ENCODE measurements around the gene PCDHB2. TPM values are rescaled to one million over a fixed set of nuclear protein-coding genes. Genes with fewer than 3 reads are reported as not detected.
"Not testable (repeated sequence)": the region's sequence is repeated elsewhere in the genome, so short reads cannot be mapped to it uniquely, and the experiment has no call there.

PCDHB2 gene
- total RNA-seq, 5 donors from 2014 or later (not counting 1 experiment from before 2014, with no cell fraction given): 0.09 to 1.4 TPM; not detected in 3

GRCh38 chr5:141102070-141102469, 7.7 kb downstream of the PCDHB2 start:
- DNase-seq; H3K4me3 ChIP-seq (ENCODE audit: control insufficient read depth in 1 of 2, extremely low read depth in 1 of 2, low read length in 1 of 2); H3K27ac ChIP-seq (ENCODE audit: low read length); H3K36me3 Mint-ChIP-seq; H3K4me1 Mint-ChIP-seq; H3K36me3 ChIP-seq (ENCODE audit: control insufficient read depth in 2 of 2, extremely low read depth in 1 of 2, insufficient read depth in 1 of 2, low read length in 1 of 2); H3K9me3 ChIP-seq; H3K4me1 ChIP-seq (ENCODE audit: control insufficient read depth in 1 of 2, extremely low read depth in 1 of 2, insufficient read depth in 2 of 2, low read length in 2 of 2); H3K27ac Mint-ChIP-seq; H3K4me3 Mint-ChIP-seq; CTCF ChIA-PET; POLR2A ChIA-PET; ATAC-seq (replicated peaks in 1 of 4): not testable (repeated sequence)
- Mint-ChIP-seq H3K9me3 (peaks cover 4 to 19% (median 13%) of the 10 kb centered on the region in 3 donors), H3K27me3 (peaks cover 31 to 40% of the 10 kb centered on the region in 2 donors)
- WGBS (ENCODE audit: insufficient coverage): 46% methylated on average over 5 of the region's 39 CpGs
- peaks cover 0 to 20% of the 10 kb centered on the region in 2 experiments for H3K27me3 ChIP-seq (replicated peaks in 1 of 2; ENCODE audit: control insufficient read depth in 2 of 2, extremely low read depth in 1 of 2, insufficient read depth in 2 of 2, low read length in 1 of 2)

- H3K4me3 Mint-ChIP-seq; H3K4me1 ChIP-seq (ENCODE audit: control insufficient read depth in 1 of 2, extremely low read depth in 1 of 2, insufficient read depth in 2 of 2, low read length in 2 of 2); H3K4me1 Mint-ChIP-seq; POLR2A ChIA-PET; H3K27ac ChIP-seq (ENCODE audit: low read length); H3K4me3 ChIP-seq (ENCODE audit: control insufficient read depth in 1 of 2, extremely low read depth in 1 of 2, low read length in 1 of 2); DNase-seq; H3K27ac Mint-ChIP-seq; H3K36me3 ChIP-seq (ENCODE audit: control insufficient read depth in 2 of 2, extremely low read depth in 1 of 2, insufficient read depth in 1 of 2, low read length in 1 of 2); ATAC-seq (replicated peaks in 1 of 4); H3K36me3 Mint-ChIP-seq; CTCF ChIA-PET; H3K9me3 ChIP-seq: not testable (repeated sequence)
- peaks cover 0 to 20% of the 10 kb centered on the region in 2 experiments for H3K27me3 ChIP-seq (replicated peaks in 1 of 2; ENCODE audit: control insufficient read depth in 2 of 2, extremely low read depth in 1 of 2, insufficient read depth in 2 of 2, low read length in 1 of 2)
- WGBS (ENCODE audit: insufficient coverage): 45% methylated on average over 10 of the region's 38 CpGs
- Mint-ChIP-seq H3K9me3 (peaks cover 4 to 17% (median 13%) of the 10 kb centered on the region in 3 donors), H3K27me3 (peaks cover 35 to 40% of the 10 kb centered on the region in 2 donors)
Measured at GRCh38 chr5:141102471-141102870, 8.1 kb downstream of the PCDHB2 start.

GRCh38 chr5:141105350-141105749, 10.9 kb downstream of the PCDHB2 start:
- H3K9me3 ChIP-seq: no peaks in the 10 kb centered on the region
- no peaks in the 10 kb centered on the region for H3K36me3 ChIP-seq (ENCODE audit: control insufficient read depth in 2 of 2, extremely low read depth in 1 of 2, insufficient read depth in 1 of 2, low read length in 1 of 2)
- DNase-seq (no peak), ATAC-seq (replicated peaks in 1 of 4) (no peak)
- no peaks in the 10 kb centered on the region for H3K4me1 ChIP-seq (ENCODE audit: control insufficient read depth in 1 of 2, extremely low read depth in 1 of 2, insufficient read depth in 2 of 2, low read length in 2 of 2)
- Mint-ChIP-seq H3K36me3 (peaks cover 1% of the 10 kb centered on the region), H3K27ac (no peak overlapping the region), H3K4me3 (no peak overlapping the region), H3K4me1 (peaks cover 0 to 3% (median 0%) of the 10 kb centered on the region in 3 donors), H3K9me3 (peaks cover 4 to 17% (median 14%) of the 10 kb centered on the region in 3 donors), H3K27me3 (peaks cover 21 to 27% of the 10 kb centered on the region in 2 donors)
- WGBS (ENCODE audit: insufficient coverage): no CpG with 5 or more reads among the region's 2 CpGs
- H3K27me3 ChIP-seq (replicated peaks in 1 of 2; ENCODE audit: control insufficient read depth in 2 of 2, extremely low read depth in 1 of 2, insufficient read depth in 2 of 2, low read length in 1 of 2): peaks cover 0 to 14% of the 10 kb centered on the region in 2 experiments
- ChIA-PET CTCF (no interaction called here), POLR2A (no interaction called here)
- H3K27ac ChIP-seq (ENCODE audit: low read length): no peak overlapping the region
- H3K4me3 ChIP-seq (ENCODE audit: control insufficient read depth in 1 of 2, extremely low read depth in 1 of 2, low read length in 1 of 2): no peak overlapping the region

- H3K4me3 Mint-ChIP-seq: no peak overlapping the region
- H3K36me3 ChIP-seq (ENCODE audit: control insufficient read depth in 2 of 2, extremely low read depth in 1 of 2, insufficient read depth in 1 of 2, low read length in 1 of 2): no peaks in the 10 kb centered on the region
- DNase-seq: no peak
- no peak overlapping the region for H3K4me3 ChIP-seq (ENCODE audit: control insufficient read depth in 1 of 2, extremely low read depth in 1 of 2, low read length in 1 of 2)
- H3K4me1 ChIP-seq (ENCODE audit: control insufficient read depth in 1 of 2, extremely low read depth in 1 of 2, insufficient read depth in 2 of 2, low read length in 2 of 2): no peaks in the 10 kb centered on the region
- no peaks in the 10 kb centered on the region for H3K4me1 Mint-ChIP-seq
- ChIA-PET POLR2A (no interaction called here), CTCF (no interaction called here)
- no peaks in the 10 kb centered on the region for H3K9me3 ChIP-seq
- H3K27me3 ChIP-seq (replicated peaks in 1 of 2; ENCODE audit: control insufficient read depth in 2 of 2, extremely low read depth in 1 of 2, insufficient read depth in 2 of 2, low read length in 1 of 2): peaks cover 4 to 11% of the 10 kb centered on the region in 2 experiments
- no CpG with 5 or more reads among the region's 2 CpGs for WGBS (ENCODE audit: insufficient coverage)
- ATAC-seq (replicated peaks in 1 of 4): no peak
- H3K36me3 Mint-ChIP-seq: no peaks in the 10 kb centered on the region
- H3K27ac Mint-ChIP-seq: no peak overlapping the region
- H3K9me3 Mint-ChIP-seq: peaks cover 11 to 34% (median 15%) of the 10 kb centered on the region in 3 donors
- peaks cover 24 to 28% of the 10 kb centered on the region in 2 donors for H3K27me3 Mint-ChIP-seq
- no peak overlapping the region for H3K27ac ChIP-seq (ENCODE audit: low read length)
Measured at GRCh38 chr5:141119250-141119649, 24.8 kb downstream of the PCDHB2 start.

- Mint-ChIP-seq H3K4me1 (no peaks in the 10 kb centered on the region), H3K9me3 (peaks cover 0 to 15% (median 7%) of the 10 kb centered on the region in 3 donors), H3K4me3 (no peak within 1 kb of the TSS), H3K36me3 (no peaks in the 10 kb centered on the region), H3K27me3 (peaks cover 26 to 28% of the 10 kb centered on the region in 2 donors), H3K27ac (no peak within 1 kb of the TSS)
- H3K36me3 ChIP-seq (ENCODE audit: control insufficient read depth in 2 of 2, extremely low read depth in 1 of 2, insufficient read depth in 1 of 2, low read length in 1 of 2): no peaks in the 10 kb centered on the region
- ATAC-seq (replicated peaks in 1 of 4) (no peak), DNase-seq (peak in 1 of 35 experiments; percentile 2)
- no peaks in the 10 kb centered on the region for H3K9me3 ChIP-seq
- ChIA-PET POLR2A (no interaction called here), CTCF (interaction anchor here in 1 of 2 donors (1.2 kb wide), 1 partner anchor 14 kb away, joined by 3 read pairs; the partner anchor contains the start of gene PCDHB5)
- H3K4me1 ChIP-seq (ENCODE audit: control insufficient read depth in 1 of 2, extremely low read depth in 1 of 2, insufficient read depth in 2 of 2, low read length in 2 of 2): no peaks in the 10 kb centered on the region
- H3K4me3 ChIP-seq (ENCODE audit: control insufficient read depth in 1 of 2, extremely low read depth in 1 of 2, low read length in 1 of 2): no peak within 1 kb of the TSS
- WGBS (ENCODE audit: insufficient coverage): 43% methylated on average over 12 of the region's 16 CpGs
- H3K27me3 ChIP-seq (replicated peaks in 1 of 2; ENCODE audit: control insufficient read depth in 2 of 2, extremely low read depth in 1 of 2, insufficient read depth in 2 of 2, low read length in 1 of 2): peaks cover 4 to 15% of the 10 kb centered on the region in 2 experiments
- no peak within 1 kb of the TSS for H3K27ac ChIP-seq (ENCODE audit: low read length)
Measured at GRCh38 chr5:141121563-141121962, 27.1 kb downstream of the PCDHB2 start, which contains the start of gene PCDHB4. TSS of gene PCDHB4 (plus strand) at chr5:141121818. CDS start at chr5:141121999, 181 bp downstream.

GRCh38 chr5:141121985-141122384, 27.6 kb downstream of the PCDHB2 start:
- H3K4me3 Mint-ChIP-seq: no peak overlapping the region
- Histone ChIP-seq H3K36me3 (ENCODE audit: control insufficient read depth in 2 of 2, extremely low read depth in 1 of 2, insufficient read depth in 1 of 2, low read length in 1 of 2) (no peaks in the 10 kb centered on the region), H3K27ac (ENCODE audit: low read length) (no peak overlapping the region), H3K4me1 (ENCODE audit: control insufficient read depth in 1 of 2, extremely low read depth in 1 of 2, insufficient read depth in 2 of 2, low read length in 2 of 2) (no peaks in the 10 kb centered on the region), H3K4me3 (ENCODE audit: control insufficient read depth in 1 of 2, extremely low read depth in 1 of 2, low read length in 1 of 2) (no peak overlapping the region), H3K27me3 (replicated peaks in 1 of 2; ENCODE audit: control insufficient read depth in 2 of 2, extremely low read depth in 1 of 2, insufficient read depth in 2 of 2, low read length in 1 of 2) (peaks cover 4 to 18% of the 10 kb centered on the region in 2 experiments), H3K9me3 (no peaks in the 10 kb centered on the region)
- peaks cover 26 to 28% of the 10 kb centered on the region in 2 donors for H3K27me3 Mint-ChIP-seq
- ATAC-seq (replicated peaks in 1 of 4): no peak
- WGBS (ENCODE audit: insufficient coverage): 44% methylated on average over 6 of the region's 12 CpGs
- H3K27ac Mint-ChIP-seq: no peak overlapping the region
- H3K36me3 Mint-ChIP-seq: no peaks in the 10 kb centered on the region
- ChIA-PET CTCF (interaction anchor here in 1 of 2 donors (1.2 kb wide), 1 partner anchor 13 kb away, joined by 3 read pairs; the partner anchor contains the start of gene PCDHB5), POLR2A (no interaction called here)
- H3K4me1 Mint-ChIP-seq: no peaks in the 10 kb centered on the region
- H3K9me3 Mint-ChIP-seq: peaks cover 0 to 12% (median 4%) of the 10 kb centered on the region in 3 donors
- DNase-seq: no peak
